Stomach (tissue), 9 donors: Measurements from ENCODE around the gene RNPS1. TPM values are rescaled to one million over a fixed set of nuclear protein-coding genes. Genes with fewer than 3 reads are reported as not detected.

ENCODE experiments used
- DNase-seq, 2 donors: peaks; one replicate each; pipeline versions ENCODE4 v3.0.0 to v3.0.0-alpha.2; 2013 to 2019
- H3K27ac ChIP-seq, 5 donors: fragments of 200-600 bp in 4 of 5; sonication (generic) in 4 of 5; one replicate each; pipeline ENCODE4 v1.5.1; 2013 to 2019; ENCODE audit warnings: mild to moderate bottlenecking in 1 of 5, moderate library complexity in 1 of 5
- H3K27me3 ChIP-seq, 3 donors: fragments of 200-600 bp; sonication (generic); one replicate each; pipeline ENCODE4 v1.5.1; 2017 to 2019; ENCODE audit warnings: mixed run types in 1 of 3
- H3K36me3 ChIP-seq, 4 donors: fragments of 200-600 bp; sonication (generic); 1 replicate in 3 of 4; 2 replicates in 1 of 4; pipeline ENCODE4 v1.5.1; 2016 to 2019
- H3K4me1 ChIP-seq, 4 donors: fragments of 200-600 bp; sonication (generic); one replicate each; pipeline ENCODE4 v1.5.1; 2016 to 2019
- H3K4me3 ChIP-seq, 4 donors: fragments of 200-600 bp; sonication (generic) in 3 of 4; one replicate each; pipeline ENCODE4 v1.5.1; 2016 to 2019; ENCODE audit warnings: mild to moderate bottlenecking in 1 of 4
- H3K9me3 ChIP-seq, 4 donors: fragments of 200-600 bp; sonication (generic); one replicate each; pipeline ENCODE4 v1.5.1; 2016 to 2019
- CTCF ChIP-seq, 7 experiments: fragments of 450-650 bp in 4 of 7; fragments of 200-600 bp in 3 of 7; sonication (generic) in 3 of 7; IDR thresholded peaks; one replicate each; pipeline ENCODE4 v1.5.1; 2016 to 2019; ENCODE audit warnings: antibody characterized with exemption in 7 of 7, control low read depth in 2 of 7, mild to moderate bottlenecking in 1 of 7
- EP300 ChIP-seq: sonication (generic); formaldehyde crosslinking; IDR thresholded peaks from one replicate; pipeline ENCODE4 v1.6.1; 2017; ENCODE audit warnings: antibody characterized with exemption
- POLR2A ChIP-seq, 4 donors: fragments of 450-650 bp; IDR thresholded peaks; one replicate each; pipeline ENCODE4 v1.6.1; 2016; ENCODE audit warnings: antibody characterized with exemption in 4 of 4, control low read depth in 2 of 4, mild to moderate bottlenecking in 1 of 4, moderate library complexity in 1 of 4
- POLR2AphosphoS5 ChIP-seq, 3 donors: sonication (generic); formaldehyde crosslinking; IDR thresholded peaks; one replicate each; pipeline ENCODE4 v1.6.1; 2016; ENCODE audit warnings: antibody characterized with exemption in 3 of 3
- WGBS, 5 donors: extraction: QIAGEN DNeasy Blood & Tissue Kit in 3 of 5; methylation state at CpG; one replicate each; pipeline versions ENCODE4 v1.1.5 to v1.1.7; 2013 to 2018; 5-methylcytosine and 5-hydroxymethylcytosine counted together
- intact Hi-C: fragments of 100-400 bp; cut with DNase I; formaldehyde crosslinking; loops from one replicate; pipeline ENCODE4 v1.15.1; 2023; ENCODE audit warnings: low total_unique reads
- polyA plus RNA-seq, 3 donors: library from polyadenylated mRNA; stranded (reverse); fragments of 200-250 nt; gene quantifications; one replicate each; pipeline ENCODE4 v1.2.3, GENCODE V29; 2013
- total RNA-seq, 5 donors: library from RNA; depleted of rRNA; stranded (reverse); fragments of >200 nt; gene quantifications; one replicate each; pipeline versions ENCODE4 v1.1.0 to v1.2.3, GENCODE V29; 2014 to 2016
- donor health status: healthy with polysubstance abuse.
- donor health status: Bipolar disorder and iron deficiency.
- donor health status: healthy.

RNPS1 gene
- total and polyA plus RNA-seq, 8 donors: 72.7 to 162 (median 115) TPM

- TF ChIP-seq EP300: no peak
- TF ChIP-seq POLR2AphosphoS5 (IDR thresholded peaks at IDR 0.05): no peak
- no peak for TF ChIP-seq CTCF (IDR thresholded peaks at IDR 0.05)
- no peak for TF ChIP-seq POLR2A (IDR thresholded peaks at IDR 0.05)
- intact Hi-C loops: no loop called here
- 64 to 77% (median 73%) methylated on average over 16 of the region's 16 CpGs for WGBS, 5 donors
Measured at GRCh38 chr16:2273484-2273883, 5.6 kb upstream of the RNPS1 start.

GRCh38 chr16:2271848-2272461 lies 4.0 kb upstream of the RNPS1 start:
- H3K9me3 ChIP-seq: no peaks in the 10 kb centered on the region
- no peaks in the 10 kb centered on the region for H3K27me3 ChIP-seq
- 92 to 100% (median 94%) methylated on average over 1 to 14 of the region's 14 CpGs for WGBS, 5 donors
- peaks cover 0 to 5% (median 2%) of the 10 kb centered on the region in 4 donors for H3K36me3 ChIP-seq
- DNase-seq: no peak
- no peak overlapping the region for H3K4me3 ChIP-seq
- TF ChIP-seq CTCF (IDR thresholded peaks at IDR 0.05) (no peak), EP300 (no peak), POLR2AphosphoS5 (IDR thresholded peaks at IDR 0.05) (no peak), POLR2A (IDR thresholded peaks at IDR 0.05) (no peak)
- H3K27ac ChIP-seq: no peak overlapping the region
- peaks cover 10 to 37% (median 17%) of the 10 kb centered on the region in 4 donors for H3K4me1 ChIP-seq
- intact Hi-C loops: no loop called here

More at GRCh38 chr16:2273484-2273883, 5.6 kb upstream of the RNPS1 start:
- Histone ChIP-seq H3K4me3 (no peak overlapping the region), H3K27me3 (no peaks in the 10 kb centered on the region), H3K4me1 (peaks cover 9 to 36% (median 16%) of the 10 kb centered on the region in 4 donors), H3K36me3 (peaks cover 0 to 18% (median 12%) of the 10 kb centered on the region in 4 donors), H3K9me3 (no peaks in the 10 kb centered on the region), H3K27ac (no peak overlapping the region)
- no peak for DNase-seq

- no peaks in the 10 kb centered on the region for H3K9me3 ChIP-seq
- DNase-seq: no peak
Measured at GRCh38 chr16:2270588-2271470, 2.9 kb upstream of the RNPS1 start.

More at GRCh38 chr16:2270588-2271470, 2.9 kb upstream of the RNPS1 start:
- no peaks in the 10 kb centered on the region for H3K27me3 ChIP-seq
- no peak for TF ChIP-seq CTCF (IDR thresholded peaks at IDR 0.05)
- TF ChIP-seq POLR2AphosphoS5 (IDR thresholded peaks at IDR 0.05): no peak
- no peak for TF ChIP-seq POLR2A (IDR thresholded peaks at IDR 0.05)
- no peak for TF ChIP-seq EP300
- H3K36me3 ChIP-seq: peaks cover 0 to 6% (median under 1%) of the 10 kb centered on the region in 4 donors
- peaks cover 19 to 47% (median 28%) of the 10 kb centered on the region in 4 donors for H3K4me1 ChIP-seq
- intact Hi-C loops: no loop called here
- H3K4me3 ChIP-seq: no peak overlapping the region
- no peak overlapping the region for H3K27ac ChIP-seq
- WGBS, 5 donors: 80 to 90% (median 84%) methylated on average over 6 to 15 of the region's 15 CpGs
